GM04503 (cell line): ENCODE data around the gene IARS2.
"Not testable (repeated sequence)": the region's sequence is repeated elsewhere in the genome, so short reads cannot be mapped to it uniquely, and the experiment has no call there.

ENCODE experiments used
- DNase-seq: peaks from one replicate; pipeline ENCODE4 v3.0.0-alpha.2; 2012; ENCODE audit warnings: low read depth

The IARS2 gene

GRCh38 chr1:220164517-220164916 lies 70.6 kb downstream of the IARS2 start:
- no peak for DNase-seq

GRCh38 chr1:220166853-220167252 lies 72.9 kb downstream of the IARS2 start:
- no peak for DNase-seq

GRCh38 chr1:220169887-220170286 lies 76.0 kb downstream of the IARS2 start:
- not testable (repeated sequence) for DNase-seq

GRCh38 chr1:220170836-220171526 lies 77.0 kb downstream of the IARS2 start:
- no peak for DNase-seq

- DNase-seq: no peak
Observed at GRCh38 chr1:220176540-220176939, 82.6 kb downstream of the IARS2 start.

GRCh38 chr1:220182111-220182510 lies 88.2 kb downstream of the IARS2 start:
- DNase-seq: no peak

- DNase-seq: no peak
Observed at GRCh38 chr1:220182656-220183055, 88.7 kb downstream of the IARS2 start.

- DNase-seq: no peak
Observed at GRCh38 chr1:220184506-220184905, 90.6 kb downstream of the IARS2 start.

- DNase-seq: no peak
Observed at GRCh38 chr1:220186752-220187151, 92.8 kb downstream of the IARS2 start.

GRCh38 chr1:220188538-220188937 lies 94.6 kb downstream of the IARS2 start:
- no peak for DNase-seq

- no peak for DNase-seq
Observed at GRCh38 chr1:220189750-220190347, 95.9 kb downstream of the IARS2 start.

GRCh38 chr1:220195701-220196100 lies 101.8 kb downstream of the IARS2 start:
- DNase-seq: no peak
